H1 (cell line): ENCODE results near the gene NSUN2. TPM values are rescaled to one million over a fixed set of nuclear protein-coding genes. Genes with fewer than 3 reads are reported as not detected.

Source experiments
- CTCF ChIA-PET: fragments of 300-600 bp; sonication (Branson Sonifier 250); formaldehyde crosslinking; loops from one replicate; lab custom pipeline; 2021; ENCODE audit not compliant: partially characterized antibody; lab: Charles Lee
- POLR2A ChIA-PET: fragments of 300-600 bp; sonication (Branson Sonifier 250); formaldehyde crosslinking; loops from one replicate; lab custom pipeline; 2021; ENCODE audit warnings: inconsistent platforms; ENCODE audit not compliant: partially characterized antibody; lab: Charles Lee
- DNase-seq, 2 experiments: peaks; one replicate each; pipeline versions ENCODE4 v3.0.0 to v3.0.0-alpha.2; 2010 to 2022; ENCODE audit warnings: low spot score in 2 of 2, low read depth in 1 of 2, mixed read lengths in 1 of 2
- FAIRE-seq: peaks from 2 replicates; lab custom pipeline; 2011; peaks lifted over from hg19 to GRCh38; lab: Jason Lieb, UNC
- H2AFZ ChIP-seq: 2 replicates; pipeline ENCODE4 v1.8.1; 2012; ENCODE audit warnings: low read length, inconsistent platforms
- H2AK5ac ChIP-seq: 2 replicates; pipeline ENCODE4 v1.6.1; 2013; ENCODE audit warnings: low read depth, low read length
- H2BK120ac ChIP-seq: replicated peaks from 2 replicates; pipeline ENCODE3; 2013; ENCODE audit warnings: low read depth, low read length, inconsistent platforms
- H2BK12ac ChIP-seq: 2 replicates; pipeline ENCODE4 v1.6.1; 2013; ENCODE audit warnings: low read depth, low read length
- H2BK15ac ChIP-seq: 2 replicates; pipeline ENCODE4 v1.6.1; 2013; ENCODE audit warnings: low read length
- H2BK20ac ChIP-seq: 2 replicates; pipeline ENCODE4 v1.6.1; 2013; ENCODE audit warnings: low read length
- H2BK5ac ChIP-seq: 2 replicates; pipeline ENCODE4 v1.6.1; 2013; ENCODE audit warnings: low read depth, low read length
- H3K14ac ChIP-seq: 2 replicates; pipeline ENCODE4 v1.6.1; 2013; ENCODE audit warnings: inconsistent platforms; ENCODE audit not compliant: insufficient read length
- H3K18ac ChIP-seq: 2 replicates; pipeline ENCODE4 v1.6.1; 2013; ENCODE audit warnings: low read length; ENCODE audit errors: extremely low read depth
- H3K23ac ChIP-seq: 2 replicates; pipeline ENCODE4 v1.6.1; 2013; ENCODE audit warnings: inconsistent platforms; ENCODE audit not compliant: insufficient read length
- H3K23me2 ChIP-seq: 2 replicates; pipeline ENCODE4 v1.6.1; 2013; ENCODE audit warnings: low read depth, low read length
- H3K27ac ChIP-seq: 2 replicates; pipeline ENCODE4 v1.6.1; 2011; ENCODE audit warnings: low read depth, low read length, inconsistent platforms
- H3K27me3 ChIP-seq, 4 experiments: replicated peaks in 1 of 4; 1 replicate in 1 of 4; 2 replicates in 3 of 4; pipeline versions ENCODE4 v1.6.1 to v1.8.1; 2011 to 2013; ENCODE audit warnings: low read length in 3 of 4, mild to moderate bottlenecking in 3 of 4, inconsistent platforms in 2 of 4, mixed read lengths in 2 of 4, moderate library complexity in 1 of 4; ENCODE audit not compliant: control insufficient read depth in 3 of 4, insufficient read depth in 3 of 4; ENCODE audit errors: extremely low read depth in 1 of 4
- H3K36me3 ChIP-seq, 4 experiments: 2 replicates each; pipeline versions ENCODE4 v1.6.1 to v1.8.1; 2011 to 2013; ENCODE audit warnings: mild to moderate bottlenecking in 4 of 4, low read length in 3 of 4, moderate library complexity in 2 of 4, control low read depth in 1 of 4, inconsistent platforms in 1 of 4; ENCODE audit not compliant: insufficient read depth in 4 of 4, control insufficient read depth in 2 of 4
- H3K4ac ChIP-seq: replicated peaks from 2 replicates; pipeline ENCODE3; 2013; ENCODE audit warnings: low read length, low read depth, mixed read lengths, inconsistent platforms; ENCODE audit not compliant: insufficient read length
- H3K4me1 ChIP-seq, 4 experiments: replicated peaks in 1 of 4; 1 replicate in 1 of 4; 2 replicates in 3 of 4; pipeline versions ENCODE4 v1.6.1 to v1.8.1; 2011 to 2013; ENCODE audit warnings: low read length in 3 of 4, inconsistent platforms in 2 of 4, mixed read lengths in 1 of 4; ENCODE audit not compliant: insufficient read depth in 4 of 4, control insufficient read depth in 3 of 4
- H3K4me2 ChIP-seq, 2 experiments: 2 replicates each; pipeline versions ENCODE4 v1.6.1 to v1.8.1; 2011 to 2013; ENCODE audit warnings: low read depth in 2 of 2, low read length in 2 of 2, control low read depth in 1 of 2, inconsistent platforms in 1 of 2, mild to moderate bottlenecking in 1 of 2; ENCODE audit not compliant: insufficient read depth in 1 of 2
- H3K4me3 ChIP-seq, 4 experiments: fragments of 200-600, 300-600 bp in 1 of 4; sonication (generic), shearing (Covaris generic), sonication (Bioruptor Twin) in 1 of 4; 2 replicates each; pipeline versions ENCODE4 v1.5.1 to v1.8.1; 2011 to 2016; ENCODE audit warnings: low read length in 4 of 4, low read depth in 3 of 4, control low read depth in 2 of 4, inconsistent platforms in 2 of 4, mild to moderate bottlenecking in 2 of 4, mixed read lengths in 1 of 4, moderate library complexity in 1 of 4; ENCODE audit not compliant: insufficient read depth in 2 of 4; ENCODE audit errors: extremely low read depth in 1 of 4
- H3K56ac ChIP-seq: replicated peaks from 2 replicates; pipeline ENCODE3; 2013; ENCODE audit warnings: low read depth, mild to moderate bottlenecking, mixed read lengths, low read length, inconsistent platforms; ENCODE audit not compliant: insufficient read length
- H3K79me1 ChIP-seq: 2 replicates; pipeline ENCODE4 v1.6.1; 2013; ENCODE audit warnings: low read depth, low read length, control low read depth
- H3K79me2 ChIP-seq, 2 experiments: 2 replicates each; pipeline versions ENCODE4 v1.6.1 to v1.8.1; 2012 to 2013; ENCODE audit warnings: low read length in 2 of 2, mild to moderate bottlenecking in 2 of 2, inconsistent platforms in 1 of 2; ENCODE audit not compliant: insufficient read depth in 2 of 2, control insufficient read depth in 1 of 2
- H3K9ac ChIP-seq, 4 experiments: replicated peaks in 1 of 4; 1 replicate in 1 of 4; 2 replicates in 3 of 4; pipeline versions ENCODE4 v1.6.1 to v1.8.1; 2011 to 2013; ENCODE audit warnings: low read depth in 3 of 4, low read length in 3 of 4, control low read depth in 2 of 4, mild to moderate bottlenecking in 2 of 4, moderate library complexity in 2 of 4, inconsistent platforms in 1 of 4; ENCODE audit errors: extremely low read depth in 1 of 4
- H3K9me3 ChIP-seq, 2 experiments: 2 replicates each; pipeline versions ENCODE4 v1.6.1 to v1.8.1; 2012 to 2013; ENCODE audit warnings: mild to moderate bottlenecking in 2 of 2, moderate library complexity in 2 of 2, control low read depth in 1 of 2, inconsistent platforms in 1 of 2, low read depth in 1 of 2, low read length in 1 of 2, mixed read lengths in 1 of 2; ENCODE audit not compliant: insufficient read depth in 2 of 2
- H4K20me1 ChIP-seq, 2 experiments: replicated peaks in 1 of 2; 2 replicates each; pipeline versions ENCODE3 to v1.8.1; 2011 to 2013; ENCODE audit warnings: inconsistent platforms in 2 of 2, low read length in 2 of 2, mild to moderate bottlenecking in 1 of 2; ENCODE audit not compliant: insufficient read depth in 2 of 2, control insufficient read depth in 1 of 2
- H4K5ac ChIP-seq: 2 replicates; pipeline ENCODE4 v1.6.1; 2013; ENCODE audit warnings: low read length, low read depth, mixed read lengths, inconsistent platforms; ENCODE audit not compliant: insufficient read length
- H4K8ac ChIP-seq: 2 replicates; pipeline ENCODE4 v1.8.0; 2013; ENCODE audit warnings: mild to moderate bottlenecking, moderate library complexity, low read length, inconsistent platforms; ENCODE audit not compliant: insufficient read depth; ENCODE audit errors: extremely low read depth
- H4K91ac ChIP-seq: replicated peaks from 2 replicates; pipeline ENCODE3; 2013; ENCODE audit warnings: low read length, mixed read lengths, inconsistent platforms; ENCODE audit not compliant: insufficient read length
- CTBP2 ChIP-seq: IDR thresholded peaks from 2 replicates; pipeline ENCODE4 v1.7.0; 2011; ENCODE audit warnings: borderline replicate concordance, mild to moderate bottlenecking, moderate library complexity, mixed read lengths, low read length; ENCODE audit not compliant: insufficient read depth, insufficient read length
- KDM1A ChIP-seq: fragments of 200-600, 300-600 bp; sonication (generic); IDR thresholded peaks from 2 replicates; pipeline ENCODE4 v1.7.1; 2016; ENCODE audit warnings: mild to moderate bottlenecking, low read length, borderline replicate concordance
- POLR2A ChIP-seq, 2 experiments: IDR thresholded peaks; 1 replicate in 1 of 2; 2 replicates in 1 of 2; pipeline ENCODE4 v1.6.1; 2011; ENCODE audit warnings: low read depth in 2 of 2, low read length in 2 of 2, mild to moderate bottlenecking in 2 of 2; ENCODE audit errors: control extremely low read depth in 1 of 2
- ZNF274 ChIP-seq: IDR thresholded peaks from 2 replicates; pipeline ENCODE4 v1.7.0; 2012; ENCODE audit warnings: low read length, borderline replicate concordance; ENCODE audit errors: extremely low read depth
- WGBS, 2 experiments: shearing (Covaris generic) in 1 of 2; methylation state at CpG; one replicate each; pipeline versions ENCODE4 v1.1.6 to v1.1.7; 2013 to 2015; ENCODE audit warnings: low lambda C conversion rate in 2 of 2, mixed read lengths in 2 of 2, inconsistent platforms in 1 of 2, low coverage in 1 of 2, missing lambda C conversion rate in 1 of 2; ENCODE audit not compliant: insufficient replicate concordance in 2 of 2, insufficient coverage in 1 of 2, insufficient read length in 1 of 2; ENCODE audit errors: extremely low coverage in 1 of 2, missing lambda C conversion rate in 1 of 2; 5-methylcytosine and 5-hydroxymethylcytosine counted together
- polyA plus RNA-seq, 7 experiments: library from polyadenylated mRNA; depleted of rRNA in 3 of 7; stranded (reverse) in 5 of 7; unstranded in 2 of 7; fragments of >200 nt in 5 of 7; fragments of 200-250 nt in 2 of 7; gene quantifications; 1 replicate in 5 of 7; 2 replicates in 1 of 7; 4 replicates in 1 of 7; pipeline versions ENCODE4 v1.2.1 to v1.2.3, GENCODE V29; 2011 to 2013; ENCODE audit warnings: missing spikeins in 2 of 7, mixed read lengths in 2 of 7
- total RNA-seq: library from RNA; stranded (reverse); fragmentation: NEBNext Ultra II Directional; extraction: Animal tissue kit (Norgen Biotek cat#: 25700); gene quantifications from 2 replicates; pipeline ENCODE4 v1.2.1, GENCODE V29; 2021
- TF ChIP-seq, protein P1 (sequence below): IDR thresholded peaks from 2 replicates; pipeline ENCODE4 v1.6.1; 2011; ENCODE audit warnings: low read depth, mild to moderate bottlenecking, low read length; ENCODE audit not compliant: insufficient read depth

NSUN2 gene
- total and polyA plus RNA-seq, 2 of the 8 experiments (the other 6 are each of a cell fraction or from before 2014, with no cell fraction given), result 47.3 to 94.7 TPM

DNA sequence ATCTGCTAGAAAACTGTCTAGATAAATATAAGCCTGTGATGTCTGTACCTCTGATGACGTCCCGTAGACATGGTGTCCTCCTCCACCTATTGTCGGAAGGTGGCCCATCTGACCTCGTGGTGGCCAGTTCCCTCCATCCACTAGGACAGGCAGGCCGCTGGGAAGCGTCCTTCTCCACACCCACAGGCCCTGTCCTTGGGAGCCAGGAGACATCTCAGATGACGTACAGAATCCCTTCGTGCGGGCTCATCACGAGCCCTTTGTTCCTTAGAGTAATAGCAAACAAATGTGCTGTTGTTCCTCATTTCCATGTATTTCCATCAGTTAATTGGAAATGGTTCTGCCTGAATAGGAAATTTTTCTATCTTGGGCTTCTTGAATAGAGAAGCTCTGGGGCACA lies 42.0 kb upstream of the NSUN2 start:
- H3K4me1 ChIP-seq, result no peaks in the 10 kb centered on the region
- no peaks in the 10 kb centered on the region for H3K79me1 ChIP-seq
- no peak overlapping the region for H2AK5ac ChIP-seq
- H3K4ac ChIP-seq, result no peak overlapping the region
- H4K8ac ChIP-seq, result no peak overlapping the region
- no peak overlapping the region for H2AFZ ChIP-seq
- H3K27me3 ChIP-seq, result no peaks in the 10 kb centered on the region; a peak in 1 of 7 replicates
- no peak overlapping the region for H2BK20ac ChIP-seq
- H2BK12ac ChIP-seq, result no peak overlapping the region
- DNase-seq (no peak), FAIRE-seq (no peak)
- ChIA-PET CTCF (no interaction called here), POLR2A (interaction anchor here (1.3 kb wide), 1 partner anchor 31 kb away, joined by 3 read pairs; no protein-coding TSS in a partner anchor)
- H3K23me2 ChIP-seq, result no peaks in the 10 kb centered on the region
- peaks cover 0 to 15% (median under 1%) of the 10 kb centered on the region in 4 experiments; a peak in 4 of 8 replicates for H3K36me3 ChIP-seq
- 90% methylated on average over 10 of the region's 10 CpGs; no CpG with 5 or more reads in 1 of the 2 experiments for WGBS, 2 experiments
- H3K9me3 ChIP-seq, result peaks cover 14 to 19% of the 10 kb centered on the region in 2 experiments
- H3K56ac ChIP-seq, result no peak overlapping the region
- no peak overlapping the region for H3K4me2 ChIP-seq
- TF ChIP-seq KDM1A (no peak), ZNF274 (no peak), POLR2A (IDR thresholded peaks at IDR 0.05; ENCODE audit: control extremely low read depth in 1 of 2, low read depth in 2 of 2, low read length in 2 of 2) (no peak), CTBP2 (no peak)
- TF ChIP-seq, protein P1, sequence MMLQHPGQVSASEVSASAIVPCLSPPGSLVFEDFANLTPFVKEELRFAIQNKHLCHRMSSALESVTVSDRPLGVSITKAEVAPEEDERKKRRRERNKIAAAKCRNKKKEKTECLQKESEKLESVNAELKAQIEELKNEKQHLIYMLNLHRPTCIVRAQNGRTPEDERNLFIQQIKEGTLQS, result no peak
- H3K9ac ChIP-seq, result no peak overlapping the region
- H3K23ac ChIP-seq, result no peak overlapping the region
- no peak overlapping the region for H3K14ac ChIP-seq
- H2BK15ac ChIP-seq, result no peak overlapping the region
- H4K5ac ChIP-seq, result no peak overlapping the region
- no peak overlapping the region for H3K18ac ChIP-seq
- H2BK5ac ChIP-seq, result no peak overlapping the region
- no peak overlapping the region for H3K27ac ChIP-seq
- no peak overlapping the region for H3K4me3 ChIP-seq
- no peak overlapping the region for H4K91ac ChIP-seq
- no peaks in the 10 kb centered on the region for H4K20me1 ChIP-seq
- no peaks in the 10 kb centered on the region for H3K79me2 ChIP-seq
- no peak overlapping the region for H2BK120ac ChIP-seq
